ENCODE data around the gene GALNT10. TPM values are rescaled to one million over a fixed set of nuclear protein-coding genes. Genes with fewer than 3 reads are reported as not detected.

The GALNT10 gene
- total and polyA plus RNA-seq, 2 donors from 2014 or later, result 13.0 to 44.3 TPM

DNA sequence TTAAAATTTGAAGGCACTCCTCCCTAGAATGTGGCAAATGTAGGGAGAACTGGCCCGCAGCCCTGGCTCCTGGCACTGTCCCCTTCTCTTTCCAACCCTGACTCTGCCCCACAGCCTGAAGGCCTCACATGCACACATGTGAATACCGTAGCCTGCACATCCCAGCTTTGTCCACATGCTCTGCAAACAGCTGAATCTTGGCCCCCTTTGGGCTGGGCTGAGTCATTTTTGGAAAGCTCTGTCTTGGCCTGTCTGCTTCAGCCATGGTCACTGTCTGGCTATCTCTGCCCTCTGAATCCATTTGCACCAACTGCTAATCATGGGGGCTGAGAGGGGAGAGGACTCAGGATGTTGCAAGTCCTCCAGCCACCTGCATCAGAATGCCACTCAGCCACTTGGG lies 22.1 kb upstream of the GALNT10 start:
- H3K9ac ChIP-seq (ENCODE audit: low read length in 3 of 3), result no peak overlapping the region
- no peaks in the 10 kb centered on the region for H3K4me1 ChIP-seq (ENCODE audit: control insufficient read depth in 2 of 3, insufficient read depth in 2 of 3, low read depth in 1 of 3, low read length in 3 of 3)
- TF ChIP-seq, protein P1, sequence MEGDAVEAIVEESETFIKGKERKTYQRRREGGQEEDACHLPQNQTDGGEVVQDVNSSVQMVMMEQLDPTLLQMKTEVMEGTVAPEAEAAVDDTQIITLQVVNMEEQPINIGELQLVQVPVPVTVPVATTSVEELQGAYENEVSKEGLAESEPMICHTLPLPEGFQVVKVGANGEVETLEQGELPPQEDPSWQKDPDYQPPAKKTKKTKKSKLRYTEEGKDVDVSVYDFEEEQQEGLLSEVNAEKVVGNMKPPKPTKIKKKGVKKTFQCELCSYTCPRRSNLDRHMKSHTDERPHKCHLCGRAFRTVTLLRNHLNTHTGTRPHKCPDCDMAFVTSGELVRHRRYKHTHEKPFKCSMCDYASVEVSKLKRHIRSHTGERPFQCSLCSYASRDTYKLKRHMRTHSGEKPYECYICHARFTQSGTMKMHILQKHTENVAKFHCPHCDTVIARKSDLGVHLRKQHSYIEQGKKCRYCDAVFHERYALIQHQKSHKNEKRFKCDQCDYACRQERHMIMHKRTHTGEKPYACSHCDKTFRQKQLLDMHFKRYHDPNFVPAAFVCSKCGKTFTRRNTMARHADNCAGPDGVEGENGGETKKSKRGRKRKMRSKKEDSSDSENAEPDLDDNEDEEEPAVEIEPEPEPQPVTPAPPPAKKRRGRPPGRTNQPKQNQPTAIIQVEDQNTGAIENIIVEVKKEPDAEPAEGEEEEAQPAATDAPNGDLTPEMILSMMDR (IDR thresholded peaks at IDR 0.05; ENCODE audit: borderline replicate concordance, extremely low read depth, insufficient read depth), result no peak
- no peaks in the 10 kb centered on the region for H3K36me3 ChIP-seq (ENCODE audit: control insufficient read depth in 2 of 3, insufficient read depth in 3 of 3, low read length in 3 of 3)
- no peak for FAIRE-seq
- no peak overlapping the region for H3K27ac ChIP-seq (ENCODE audit: low read depth in 2 of 2, low read length in 2 of 2)
- DNase-seq, result no peak
- no peaks in the 10 kb centered on the region for H3K27me3 ChIP-seq (ENCODE audit: control insufficient read depth, insufficient read depth, low read length)
- no peaks in the 10 kb centered on the region for H3K9me3 ChIP-seq (ENCODE audit: control insufficient read depth in 2 of 3, insufficient read depth in 1 of 3, low read length in 3 of 3)
- no peak overlapping the region for H3K4me3 ChIP-seq (ENCODE audit: low read length in 3 of 3)
- intact Hi-C loops (cut with DNase I), result no loop called here

DNA sequence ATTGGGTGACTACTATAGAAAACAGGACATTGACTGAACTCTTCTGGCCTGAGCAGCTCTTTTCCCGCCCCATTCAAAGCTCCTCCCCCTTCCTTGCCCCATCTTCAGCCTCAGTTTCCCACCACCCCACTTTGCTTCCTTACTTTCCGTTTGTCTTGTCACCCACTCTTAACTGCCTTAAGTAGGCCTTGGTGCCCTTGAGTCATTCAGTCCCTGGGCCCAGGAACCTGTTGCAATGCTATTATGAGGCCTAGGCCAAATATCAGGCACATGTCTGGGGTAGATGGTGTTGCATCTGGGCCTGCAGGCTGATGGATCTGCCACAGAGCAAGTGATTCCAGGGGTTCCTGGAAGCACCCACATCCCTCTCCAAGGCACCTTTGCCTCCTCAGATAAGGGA lies 17.7 kb upstream of the GALNT10 start:
- FAIRE-seq (no peak), DNase-seq (no peak)
- H3K4me1 ChIP-seq (ENCODE audit: control insufficient read depth in 2 of 3, insufficient read depth in 2 of 3, low read depth in 1 of 3, low read length in 3 of 3), result no peaks in the 10 kb centered on the region
- H3K9ac ChIP-seq (ENCODE audit: low read length in 3 of 3), result no peak overlapping the region
- no peak overlapping the region for H3K4me3 ChIP-seq (ENCODE audit: low read length in 3 of 3)
- H3K9me3 ChIP-seq (ENCODE audit: control insufficient read depth in 2 of 3, insufficient read depth in 1 of 3, low read length in 3 of 3), result no peaks in the 10 kb centered on the region
- H3K27ac ChIP-seq (ENCODE audit: low read depth in 2 of 2, low read length in 2 of 2), result no peak overlapping the region
- no peaks in the 10 kb centered on the region for H3K36me3 ChIP-seq (ENCODE audit: control insufficient read depth in 2 of 3, insufficient read depth in 3 of 3, low read length in 3 of 3)
- H3K27me3 ChIP-seq (ENCODE audit: control insufficient read depth, insufficient read depth, low read length), result no peaks in the 10 kb centered on the region
- intact Hi-C loops (cut with DNase I), result loop anchor here (10.0 kb wide), 1 partner anchor 98 kb away; no protein-coding TSS in a partner anchor
- TF ChIP-seq, protein P1 (IDR thresholded peaks at IDR 0.05; ENCODE audit: borderline replicate concordance, extremely low read depth, insufficient read depth), result no peak

DNA sequence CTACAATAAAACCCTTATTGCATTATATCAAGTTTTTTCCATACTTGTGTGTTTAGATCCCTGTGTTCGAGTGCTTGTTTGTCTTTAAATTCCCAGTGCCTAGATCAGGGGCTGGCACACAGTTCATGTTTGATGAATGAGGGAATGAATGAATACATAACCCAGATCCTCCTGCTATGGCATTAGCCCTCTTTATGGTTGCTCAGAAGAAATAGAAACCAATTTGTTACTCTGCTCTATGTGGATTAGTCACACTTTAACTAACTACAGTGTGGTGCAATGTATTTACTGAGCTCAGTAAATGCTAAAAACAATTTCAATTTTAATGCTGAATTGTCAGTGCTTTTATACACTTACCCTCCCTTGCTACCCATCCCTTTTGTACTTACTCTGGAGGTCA lies 16.4 kb upstream of the GALNT10 start:
- Histone ChIP-seq H3K9me3 (ENCODE audit: control insufficient read depth in 2 of 3, insufficient read depth in 1 of 3, low read length in 3 of 3) (no peaks in the 10 kb centered on the region), H3K36me3 (ENCODE audit: control insufficient read depth in 2 of 3, insufficient read depth in 3 of 3, low read length in 3 of 3) (no peaks in the 10 kb centered on the region), H3K4me3 (ENCODE audit: low read length in 3 of 3) (no peak overlapping the region), H3K27ac (ENCODE audit: low read depth in 2 of 2, low read length in 2 of 2) (no peak overlapping the region), H3K4me1 (ENCODE audit: control insufficient read depth in 2 of 3, insufficient read depth in 2 of 3, low read depth in 1 of 3, low read length in 3 of 3) (no peaks in the 10 kb centered on the region), H3K9ac (ENCODE audit: low read length in 3 of 3) (no peak overlapping the region), H3K27me3 (ENCODE audit: control insufficient read depth, insufficient read depth, low read length) (no peaks in the 10 kb centered on the region)
- TF ChIP-seq, protein P1 (IDR thresholded peaks at IDR 0.05; ENCODE audit: borderline replicate concordance, extremely low read depth, insufficient read depth), result no peak
- intact Hi-C loops (cut with DNase I), result loop anchor here (10.0 kb wide), 1 partner anchor 99 kb away; no protein-coding TSS in a partner anchor
- FAIRE-seq, result no peak
- DNase-seq, result no peak

DNA sequence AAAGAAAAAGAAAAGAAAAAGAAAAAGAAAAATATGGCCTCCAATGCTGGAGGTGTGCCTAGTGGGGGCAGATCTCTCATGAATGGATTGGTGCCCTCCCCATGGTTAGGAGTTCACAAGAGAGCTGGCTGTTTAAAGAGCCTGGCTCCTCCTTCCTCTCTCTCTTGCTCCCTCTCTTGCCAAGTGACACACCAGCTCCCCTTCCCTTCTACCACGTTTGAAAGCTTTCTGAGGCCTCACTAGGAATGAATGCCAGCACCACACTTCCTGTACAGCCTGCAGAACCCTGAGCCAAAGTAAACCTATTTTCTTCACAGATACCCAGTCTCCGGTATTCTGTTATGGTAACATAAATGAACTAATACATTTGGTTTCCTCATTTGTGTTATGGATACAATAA lies 14.4 kb upstream of the GALNT10 start:
- Histone ChIP-seq H3K27ac (ENCODE audit: low read depth in 2 of 2, low read length in 2 of 2) (no peak overlapping the region), H3K4me1 (ENCODE audit: control insufficient read depth in 2 of 3, insufficient read depth in 2 of 3, low read depth in 1 of 3, low read length in 3 of 3) (no peaks in the 10 kb centered on the region), H3K9ac (ENCODE audit: low read length in 3 of 3) (no peak overlapping the region), H3K9me3 (ENCODE audit: control insufficient read depth in 2 of 3, insufficient read depth in 1 of 3, low read length in 3 of 3) (no peaks in the 10 kb centered on the region), H3K36me3 (ENCODE audit: control insufficient read depth in 2 of 3, insufficient read depth in 3 of 3, low read length in 3 of 3) (no peaks in the 10 kb centered on the region), H3K4me3 (ENCODE audit: low read length in 3 of 3) (no peak overlapping the region), H3K27me3 (ENCODE audit: control insufficient read depth, insufficient read depth, low read length) (no peaks in the 10 kb centered on the region)
- no peak for DNase-seq
- intact Hi-C loops (cut with DNase I), result loop anchor here (10.0 kb wide), 1 partner anchor 101 kb away; no protein-coding TSS in a partner anchor
- TF ChIP-seq, protein P1 (IDR thresholded peaks at IDR 0.05; ENCODE audit: borderline replicate concordance, extremely low read depth, insufficient read depth), result no peak
- FAIRE-seq, result no peak
